ENCODE measurements around the gene CAMSAP1. TPM values are rescaled to one million over a fixed set of nuclear protein-coding genes. Genes with fewer than 3 reads are reported as not detected.

Gene CAMSAP1
- total and polyA plus RNA-seq, 11 donors: 10.9 to 38.3 (median 19.9) TPM

DNA sequence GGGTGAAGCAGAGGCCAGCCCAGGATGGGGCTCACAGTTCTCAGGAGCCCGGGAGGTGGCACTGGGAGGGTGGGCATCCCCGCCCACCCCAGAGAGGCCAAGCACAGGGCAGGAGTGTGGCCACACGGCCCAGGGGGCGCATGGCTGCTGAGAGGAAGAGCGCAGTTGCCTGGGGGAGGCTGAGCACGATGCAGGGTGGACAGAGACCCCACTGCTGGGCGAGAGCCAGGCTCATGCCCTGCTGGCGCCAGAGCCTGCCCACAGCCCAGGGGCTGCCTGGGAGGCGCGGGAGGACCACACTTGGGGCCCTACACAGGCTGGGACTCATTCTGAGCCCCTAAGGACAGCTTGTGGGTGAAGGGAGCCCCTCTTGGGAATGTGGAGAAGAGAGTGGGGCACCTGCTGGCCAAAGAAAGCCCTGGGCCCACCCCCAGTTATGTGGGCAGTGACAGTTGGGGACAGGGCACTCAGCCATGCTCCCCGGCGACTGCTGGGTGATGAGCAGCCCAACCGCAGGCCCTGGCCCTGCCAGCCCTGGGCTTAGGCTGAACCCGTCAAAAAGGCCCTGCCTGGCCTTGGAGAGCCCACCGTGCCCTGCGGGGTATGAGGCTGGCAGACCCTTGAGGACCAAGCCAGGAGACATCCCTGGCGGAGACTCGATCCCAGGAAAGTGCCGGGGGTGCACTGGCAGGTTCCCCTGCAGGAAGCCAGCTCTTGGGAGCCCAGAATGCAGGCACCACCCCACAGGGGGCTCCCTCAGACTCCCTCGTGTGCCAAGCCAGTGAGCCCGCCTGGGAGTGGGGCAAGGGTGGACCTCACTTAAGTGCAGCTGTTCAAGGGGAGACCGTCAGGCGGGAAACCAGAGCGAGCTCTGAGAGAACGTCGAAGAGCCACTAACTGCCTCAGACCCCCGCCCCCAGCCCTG is 21.6 kb upstream of the CAMSAP1 start:
- H3K36me3 ChIP-seq: peaks cover 0 to 64% (median 43%) of the 10 kb centered on the region in 9 donors
- ATAC-seq (peak in 1 of 4 donors; percentile 2), DNase-seq (no peak)
- TF ChIP-seq, protein P1, sequence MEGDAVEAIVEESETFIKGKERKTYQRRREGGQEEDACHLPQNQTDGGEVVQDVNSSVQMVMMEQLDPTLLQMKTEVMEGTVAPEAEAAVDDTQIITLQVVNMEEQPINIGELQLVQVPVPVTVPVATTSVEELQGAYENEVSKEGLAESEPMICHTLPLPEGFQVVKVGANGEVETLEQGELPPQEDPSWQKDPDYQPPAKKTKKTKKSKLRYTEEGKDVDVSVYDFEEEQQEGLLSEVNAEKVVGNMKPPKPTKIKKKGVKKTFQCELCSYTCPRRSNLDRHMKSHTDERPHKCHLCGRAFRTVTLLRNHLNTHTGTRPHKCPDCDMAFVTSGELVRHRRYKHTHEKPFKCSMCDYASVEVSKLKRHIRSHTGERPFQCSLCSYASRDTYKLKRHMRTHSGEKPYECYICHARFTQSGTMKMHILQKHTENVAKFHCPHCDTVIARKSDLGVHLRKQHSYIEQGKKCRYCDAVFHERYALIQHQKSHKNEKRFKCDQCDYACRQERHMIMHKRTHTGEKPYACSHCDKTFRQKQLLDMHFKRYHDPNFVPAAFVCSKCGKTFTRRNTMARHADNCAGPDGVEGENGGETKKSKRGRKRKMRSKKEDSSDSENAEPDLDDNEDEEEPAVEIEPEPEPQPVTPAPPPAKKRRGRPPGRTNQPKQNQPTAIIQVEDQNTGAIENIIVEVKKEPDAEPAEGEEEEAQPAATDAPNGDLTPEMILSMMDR (IDR thresholded peaks at IDR 0.05): no peak
- TF ChIP-seq POLR2A (IDR thresholded peaks at IDR 0.05): no peak
- H3K4me3 ChIP-seq: no peak overlapping the region
- no peaks in the 10 kb centered on the region for H3K9me3 ChIP-seq
- peaks cover 0 to 29% (median 2%) of the 10 kb centered on the region in 12 donors for H3K4me1 ChIP-seq
- no peak overlapping the region for H3K27ac ChIP-seq
- WGBS, 4 donors: 81 to 91% (median 87%) methylated on average over 18 to 27 of the region's 27 CpGs
- no peaks in the 10 kb centered on the region for H3K27me3 ChIP-seq
- intact Hi-C loops (cut with DNase I): no loop called here

DNA sequence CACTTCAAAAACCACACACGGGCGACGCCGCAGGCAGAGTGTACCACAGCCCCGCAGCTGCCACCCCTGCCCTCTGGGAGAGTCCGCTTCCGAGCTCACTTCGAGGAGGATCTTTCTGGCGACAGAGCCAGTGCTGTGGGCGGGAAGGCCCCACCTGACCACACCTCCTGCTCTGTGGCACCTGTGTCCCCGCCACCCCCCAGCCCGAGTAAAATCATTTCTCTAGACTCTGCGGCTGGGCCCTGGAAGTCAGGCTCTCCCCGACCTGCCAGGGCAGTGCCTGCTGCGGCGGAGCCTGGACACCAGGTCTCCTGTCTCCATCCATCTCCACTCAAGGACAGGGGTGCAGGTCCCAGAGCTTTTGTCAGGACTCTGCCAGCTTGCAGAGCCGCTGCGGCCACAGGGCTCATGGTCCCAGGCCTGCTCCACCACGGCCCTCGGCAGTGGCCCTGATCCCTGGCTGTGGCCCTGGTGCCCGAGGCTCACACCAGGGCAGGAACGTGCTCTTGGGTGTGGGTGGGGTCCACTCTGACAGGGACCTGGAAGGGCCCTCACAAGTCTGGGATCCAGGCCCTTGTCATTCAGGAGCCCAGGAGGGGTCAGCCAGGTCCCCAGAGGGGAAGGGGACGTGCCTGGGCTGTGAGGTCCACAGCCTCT is 20.9 kb upstream of the CAMSAP1 start:
- no peaks in the 10 kb centered on the region for H3K27me3 ChIP-seq
- no peak for DNase-seq
- H3K4me3 ChIP-seq: no peak overlapping the region
- WGBS, 4 donors: 90 to 95% (median 93%) methylated on average over 19 to 23 of the region's 23 CpGs
- H3K27ac ChIP-seq: no peak overlapping the region
- H3K4me1 ChIP-seq: peaks cover 0 to 29% (median 2%) of the 10 kb centered on the region in 12 donors
- no peak for ATAC-seq
- peaks cover 2 to 63% (median 36%) of the 10 kb centered on the region in 9 donors for H3K36me3 ChIP-seq
- TF ChIP-seq, protein P1 (IDR thresholded peaks at IDR 0.05): no peak
- TF ChIP-seq POLR2A (IDR thresholded peaks at IDR 0.05): no peak
- intact Hi-C loops (cut with DNase I): no loop called here
- no peaks in the 10 kb centered on the region for H3K9me3 ChIP-seq

DNA sequence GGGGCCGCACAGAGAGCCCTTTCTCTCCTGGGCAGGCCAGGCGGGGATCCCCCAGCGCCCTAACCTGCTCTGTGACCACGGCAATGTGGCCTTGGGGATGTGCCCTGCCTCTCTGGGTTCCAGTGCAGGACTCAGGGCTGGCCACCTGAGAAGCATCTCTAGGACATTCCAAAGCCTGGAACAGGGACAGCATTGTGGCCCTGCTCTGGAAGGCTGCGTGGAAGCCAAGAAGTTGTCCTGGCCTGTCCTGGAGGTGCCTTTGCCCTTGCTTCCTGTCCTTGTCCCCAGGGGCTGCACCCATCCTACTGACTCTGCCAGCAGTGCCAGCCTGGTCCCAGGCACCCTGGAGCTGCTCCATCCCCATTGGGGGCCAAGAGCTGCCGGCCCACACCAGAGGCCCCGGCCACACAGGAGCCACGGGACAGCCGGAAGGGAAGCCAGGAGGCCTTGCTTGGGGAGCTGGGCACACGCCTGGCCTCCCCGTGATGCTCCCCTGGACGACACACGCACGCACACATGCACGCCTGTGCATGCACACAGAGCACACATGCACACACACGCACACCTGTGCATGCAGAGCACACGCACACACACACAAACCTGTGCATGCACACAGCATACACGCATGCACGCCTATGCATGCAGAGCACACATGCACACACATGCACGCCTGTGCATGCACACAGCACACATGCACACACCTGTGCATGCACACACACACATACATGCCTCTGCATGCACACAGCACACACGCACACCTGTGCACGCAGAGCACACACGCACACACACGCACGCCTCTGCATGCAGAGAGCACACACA is 20.1 kb upstream of the CAMSAP1 start:
- no peak for TF ChIP-seq POLR2A (IDR thresholded peaks at IDR 0.05)
- TF ChIP-seq, protein P1 (IDR thresholded peaks at IDR 0.05): no peak
- peak in 1 of 5 donors; percentile 9 for DNase-seq
- Histone ChIP-seq H3K4me1 (peaks cover 0 to 29% (median 2%) of the 10 kb centered on the region in 12 donors), H3K4me3 (no peak overlapping the region), H3K9me3 (no peaks in the 10 kb centered on the region), H3K27me3 (no peaks in the 10 kb centered on the region), H3K27ac (peak overlapping the region in 1 of 12 donors; percentile 49), H3K36me3 (peaks cover under 1 to 63% (median 28%) of the 10 kb centered on the region in 9 donors)
- peak in 2 of 4 donors; percentile 3 to 4 for ATAC-seq
- WGBS, 4 donors: 90 to 94% (median 92%) methylated on average over 19 to 25 of the region's 25 CpGs
- intact Hi-C loops (cut with DNase I): no loop called here
